Measurements from ENCODE around the gene ASAP2.

DNA sequence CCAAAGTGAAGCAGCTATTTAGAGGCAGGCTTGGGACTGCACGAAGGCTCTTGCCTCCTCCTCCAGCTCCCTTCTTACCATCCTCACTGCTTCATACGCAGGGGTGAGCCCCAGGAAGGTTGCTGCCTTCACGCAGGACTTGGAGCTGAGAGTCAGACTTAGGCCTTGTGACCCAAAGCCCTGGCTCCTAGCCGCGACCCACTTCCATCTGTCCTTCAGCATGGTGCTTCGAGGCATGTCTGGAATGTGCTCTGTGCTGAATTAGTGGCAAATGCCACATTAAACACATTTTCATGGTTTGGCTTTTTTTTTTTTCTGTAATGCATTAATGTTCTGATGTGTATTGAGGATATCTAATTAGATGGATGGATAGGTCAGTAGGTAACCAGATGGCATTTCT is 179.2 kb downstream of the ASAP2 start:
- TF ChIP-seq, protein P1, sequence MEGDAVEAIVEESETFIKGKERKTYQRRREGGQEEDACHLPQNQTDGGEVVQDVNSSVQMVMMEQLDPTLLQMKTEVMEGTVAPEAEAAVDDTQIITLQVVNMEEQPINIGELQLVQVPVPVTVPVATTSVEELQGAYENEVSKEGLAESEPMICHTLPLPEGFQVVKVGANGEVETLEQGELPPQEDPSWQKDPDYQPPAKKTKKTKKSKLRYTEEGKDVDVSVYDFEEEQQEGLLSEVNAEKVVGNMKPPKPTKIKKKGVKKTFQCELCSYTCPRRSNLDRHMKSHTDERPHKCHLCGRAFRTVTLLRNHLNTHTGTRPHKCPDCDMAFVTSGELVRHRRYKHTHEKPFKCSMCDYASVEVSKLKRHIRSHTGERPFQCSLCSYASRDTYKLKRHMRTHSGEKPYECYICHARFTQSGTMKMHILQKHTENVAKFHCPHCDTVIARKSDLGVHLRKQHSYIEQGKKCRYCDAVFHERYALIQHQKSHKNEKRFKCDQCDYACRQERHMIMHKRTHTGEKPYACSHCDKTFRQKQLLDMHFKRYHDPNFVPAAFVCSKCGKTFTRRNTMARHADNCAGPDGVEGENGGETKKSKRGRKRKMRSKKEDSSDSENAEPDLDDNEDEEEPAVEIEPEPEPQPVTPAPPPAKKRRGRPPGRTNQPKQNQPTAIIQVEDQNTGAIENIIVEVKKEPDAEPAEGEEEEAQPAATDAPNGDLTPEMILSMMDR (IDR thresholded peaks at IDR 0.05) = no peak
- TF ChIP-seq POLR2AphosphoS5 (IDR thresholded peaks at IDR 0.05) = no peak
- TF ChIP-seq POLR2A (IDR thresholded peaks at IDR 0.05) = no peak
- no peak for TF ChIP-seq EP300 (IDR thresholded peaks at IDR 0.05)

All from suprapubic skin (tissue), 4 donors.